ENCODE data around the gene ERVW-1.

GRCh38 chr7:92460510-92460909 is 17.2 kb downstream of the ERVW-1 start:
- TF ChIP-seq CTCF (IDR thresholded peaks at IDR 0.05): no peak
- TF ChIP-seq SIN3A (IDR thresholded peaks at IDR 0.05; ENCODE audit: borderline replicate concordance, insufficient read depth, low read depth, low read length): no peak

Data from Panc1 (cell line).